Measurements from ENCODE around the gene RNF38.
"Not testable (repeated sequence)": the region's sequence is repeated elsewhere in the genome, so short reads cannot be mapped to it uniquely, and the experiment has no call there.

Gene RNF38

DNA sequence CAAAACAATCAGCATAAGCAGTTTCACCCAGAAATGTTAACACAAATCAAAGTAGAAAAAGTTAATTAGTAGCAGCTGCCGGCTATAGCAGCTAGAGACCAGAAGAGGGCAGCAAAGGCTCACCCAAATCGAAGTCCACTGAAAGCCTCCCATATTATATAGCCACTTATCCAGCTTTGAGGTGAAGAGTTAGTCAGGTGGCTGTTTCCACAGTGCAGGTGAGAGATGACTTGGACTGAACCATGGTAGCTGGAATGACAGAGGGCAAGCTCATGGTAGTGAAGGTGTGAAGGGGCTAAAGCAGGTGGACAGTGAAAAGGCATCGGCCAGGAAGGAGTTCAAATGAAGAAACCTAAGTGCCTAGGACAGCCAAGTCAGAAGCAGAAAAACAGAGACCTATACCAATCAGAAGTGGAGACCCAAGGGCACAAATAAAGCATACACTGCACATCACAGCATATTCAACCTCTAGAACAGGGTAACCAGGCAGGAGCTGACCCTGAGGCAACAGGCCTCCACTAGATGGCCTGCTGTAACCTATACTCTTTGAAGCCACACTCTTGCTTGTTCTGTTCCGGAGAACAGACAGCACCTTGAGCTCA is 7.2 kb upstream of the RNF38 start:
- peak; percentile 64 for DNase-seq (ENCODE audit: low spot score)

DNA sequence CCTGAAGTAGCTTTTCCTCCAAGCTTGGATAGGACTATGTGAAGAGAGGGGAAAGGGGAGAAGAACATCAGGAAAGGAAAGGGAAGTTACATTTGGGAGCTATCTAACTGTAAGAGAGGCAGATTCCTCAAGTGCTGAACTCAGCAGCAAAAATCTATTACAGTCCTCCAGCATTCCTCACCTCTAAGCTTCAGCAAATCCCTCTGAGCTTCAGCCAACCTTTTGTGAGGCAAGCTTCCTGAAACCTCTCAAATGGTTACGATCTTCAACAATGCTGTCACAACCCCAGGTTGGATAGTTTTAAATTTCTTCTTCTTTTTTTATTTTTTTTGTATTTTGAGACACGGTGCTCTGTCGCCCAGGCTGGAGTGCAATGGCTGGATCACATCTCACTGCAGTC is 2.5 kb upstream of the RNF38 start:
- no peak for DNase-seq (ENCODE audit: low spot score)

DNA sequence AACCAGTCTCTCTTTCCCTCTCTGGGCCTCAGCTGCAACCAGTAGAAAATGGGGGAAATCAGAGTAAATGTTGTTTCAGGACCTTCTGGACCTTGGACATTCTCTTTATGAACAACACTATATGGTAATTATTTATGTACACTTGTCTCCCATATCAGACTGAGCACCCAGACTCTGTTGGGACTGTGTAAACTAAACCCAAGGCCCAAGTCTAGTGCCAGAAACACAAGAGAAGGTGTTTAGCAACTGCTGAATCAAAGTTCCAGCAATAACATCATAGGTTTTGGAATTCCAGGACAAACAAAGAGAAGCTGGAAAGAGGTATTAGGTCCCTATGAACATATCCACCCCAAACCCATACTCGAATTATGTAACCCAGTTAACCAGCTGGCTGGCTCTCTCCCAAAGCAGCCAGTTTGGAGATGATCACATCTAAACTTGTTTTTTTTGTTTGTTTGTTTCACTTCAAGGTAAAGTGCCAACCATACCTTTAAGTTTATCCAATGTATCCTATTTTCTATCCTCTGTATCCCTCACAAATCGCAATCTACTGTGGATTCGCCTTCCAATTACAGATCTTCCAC is 1.9 kb upstream of the RNF38 start:
- DNase-seq (ENCODE audit: low spot score), result no peak

DNA sequence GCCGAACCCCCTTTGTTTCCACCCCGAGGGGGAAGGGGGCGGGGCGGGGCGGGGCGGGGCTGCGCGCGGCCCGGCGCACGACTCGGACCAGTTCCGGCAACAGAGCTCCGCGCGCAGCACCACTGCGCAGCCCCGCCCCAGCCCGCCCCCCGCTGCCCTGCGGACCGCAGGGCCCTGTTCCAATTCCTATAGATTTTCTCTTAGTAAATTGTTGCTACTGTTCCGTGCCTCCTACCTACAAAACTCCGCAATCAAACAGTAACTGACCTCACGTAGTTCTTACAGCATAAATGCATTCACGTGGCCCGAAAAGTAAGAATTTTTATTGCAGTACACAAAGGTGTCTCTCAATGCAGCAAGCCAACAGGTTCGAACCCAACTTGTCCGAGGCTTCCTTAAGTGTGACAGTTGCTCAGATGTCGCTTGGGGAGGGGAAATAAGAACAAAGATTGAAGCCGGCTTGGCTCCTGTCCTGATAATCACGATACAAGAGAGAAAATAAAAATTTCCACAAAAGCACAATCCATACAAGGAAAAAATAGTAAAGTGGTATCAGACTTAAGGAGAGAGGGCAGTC is 1.2 kb upstream of the RNF38 start:
- DNase-seq (ENCODE audit: low spot score), result peak; percentile 92

DNA sequence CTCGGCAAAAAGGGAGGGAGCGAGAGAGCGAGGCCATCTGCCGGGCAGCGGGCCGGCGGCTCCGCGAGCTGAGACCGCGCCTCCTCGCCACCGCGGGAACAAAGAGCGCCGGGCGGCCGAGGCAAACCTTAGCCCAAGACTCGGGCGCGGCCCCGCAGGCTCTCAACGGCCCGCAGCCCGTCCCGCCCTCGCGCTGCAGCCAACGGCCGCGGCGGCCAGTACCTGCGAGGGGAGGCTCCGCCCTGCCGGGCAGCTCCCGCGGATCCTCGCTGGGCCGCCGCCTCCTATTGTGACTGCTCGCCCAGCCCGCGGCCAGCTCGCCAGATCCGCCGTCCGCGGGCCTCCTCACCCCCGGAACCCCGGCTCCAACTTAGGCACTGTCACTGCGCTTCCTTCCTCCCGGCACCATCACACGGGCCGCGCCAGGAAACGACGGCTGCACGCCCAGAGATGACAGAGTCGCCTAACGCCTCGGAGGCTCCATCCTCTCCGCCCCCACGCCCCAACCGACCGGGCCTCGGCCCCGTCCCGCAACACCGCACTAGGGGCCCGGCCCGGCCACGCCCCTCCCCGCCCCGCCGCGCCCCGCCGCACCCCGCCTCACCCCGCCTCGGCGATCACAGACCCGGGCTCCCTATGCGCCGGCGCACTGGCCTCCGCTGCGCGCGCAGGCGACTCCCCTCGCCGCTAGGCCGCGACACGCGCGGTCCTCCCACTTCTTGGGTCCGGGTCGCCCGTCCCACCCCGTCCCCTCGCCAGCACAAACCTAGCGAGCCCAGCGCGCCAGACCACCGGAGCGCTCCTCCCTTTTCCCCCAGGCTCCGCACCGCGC is 479 bp upstream of the RNF38 start:
- peak; percentile 98 for DNase-seq (ENCODE audit: low spot score)

DNA sequence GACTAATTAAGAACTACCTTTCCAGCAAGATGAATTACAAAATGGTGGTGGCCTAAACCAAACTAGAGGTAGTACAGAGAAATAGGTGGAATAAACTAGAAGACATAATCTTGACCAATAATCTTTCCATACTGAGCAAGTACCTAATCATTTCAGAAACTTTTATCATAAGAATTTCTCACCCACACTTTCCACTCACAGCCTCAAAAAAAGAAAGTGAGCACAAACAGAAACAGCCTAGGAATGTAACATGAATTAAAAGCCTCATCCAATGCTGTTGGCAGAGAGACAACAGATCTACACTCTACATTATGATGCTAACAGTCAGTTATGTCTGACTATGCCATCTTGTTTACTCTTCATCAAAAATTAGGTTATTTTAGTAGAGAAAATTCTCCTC is 1.3 kb downstream of the RNF38 start:
- DNase-seq (ENCODE audit: low spot score), result no peak

DNA sequence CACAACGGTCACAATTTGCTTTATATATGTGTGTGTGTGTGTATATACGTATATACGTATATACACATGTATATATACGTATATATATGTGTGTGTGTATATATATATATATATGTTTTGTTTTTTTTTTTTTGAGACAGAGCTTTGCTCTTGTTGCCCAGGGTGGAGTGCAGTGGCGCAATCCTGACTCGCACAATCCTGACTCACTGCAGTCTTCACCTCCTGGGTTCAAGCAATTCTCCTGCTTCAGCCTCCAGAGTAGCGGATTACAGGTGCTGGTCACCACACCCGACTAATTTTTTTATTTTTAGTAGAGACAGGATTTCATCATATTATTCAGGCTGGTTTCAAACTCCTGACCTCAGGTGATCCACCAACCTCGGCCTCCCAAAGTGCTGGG is 3.1 kb downstream of the RNF38 start:
- no peak for DNase-seq (ENCODE audit: low spot score)

DNA sequence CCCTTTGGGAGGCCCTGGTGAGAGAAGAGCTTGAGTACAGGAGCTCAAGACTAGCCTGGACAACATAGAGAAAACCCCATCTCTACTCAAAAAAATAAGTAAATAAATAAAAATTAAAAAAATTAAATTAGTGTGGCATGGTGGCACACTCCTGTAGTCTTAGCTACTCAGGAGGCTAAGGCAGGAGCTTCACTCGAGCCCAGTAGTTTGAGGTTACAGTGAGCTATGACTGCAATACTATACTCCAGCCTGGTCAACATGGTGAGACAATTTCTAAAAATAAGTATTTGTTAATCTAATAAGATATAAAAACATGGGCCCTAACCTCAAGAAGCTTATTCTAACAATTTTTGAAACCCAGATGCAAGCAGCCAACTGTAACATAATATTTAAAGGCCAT is 7.6 kb downstream of the RNF38 start:
- no peak for DNase-seq (ENCODE audit: low spot score)

DNA sequence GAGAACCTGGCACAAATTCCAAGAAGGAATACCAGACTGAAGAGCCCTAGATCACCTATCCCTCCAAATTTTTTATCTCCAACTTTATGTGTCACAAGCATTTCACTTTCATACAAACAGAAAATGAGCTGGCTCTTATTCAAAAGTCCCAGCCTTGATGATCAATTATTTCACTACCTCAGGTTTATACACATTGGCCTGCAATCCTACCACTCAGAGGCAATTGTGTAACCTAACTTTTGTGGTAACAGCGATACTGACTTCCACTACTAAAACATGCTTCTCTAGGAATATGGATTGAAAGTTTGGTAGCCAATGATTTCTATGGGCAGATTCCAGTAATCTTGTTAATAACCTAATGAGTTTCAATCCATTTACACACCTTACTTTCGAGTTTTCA is 10.5 kb downstream of the RNF38 start:
- no peak for DNase-seq (ENCODE audit: low spot score)

- DNase-seq (ENCODE audit: low spot score), result not testable (repeated sequence)
Observed at GRCh38 chr9:36386396-36386965, 13.6 kb downstream of the RNF38 start.

GRCh38 chr9:36382484-36382883 is 17.6 kb downstream of the RNF38 start:
- no peak for DNase-seq (ENCODE audit: low spot score)

GRCh38 chr9:36364577-36364976 is 35.5 kb downstream of the RNF38 start:
- DNase-seq (ENCODE audit: low spot score), result no peak

DNA sequence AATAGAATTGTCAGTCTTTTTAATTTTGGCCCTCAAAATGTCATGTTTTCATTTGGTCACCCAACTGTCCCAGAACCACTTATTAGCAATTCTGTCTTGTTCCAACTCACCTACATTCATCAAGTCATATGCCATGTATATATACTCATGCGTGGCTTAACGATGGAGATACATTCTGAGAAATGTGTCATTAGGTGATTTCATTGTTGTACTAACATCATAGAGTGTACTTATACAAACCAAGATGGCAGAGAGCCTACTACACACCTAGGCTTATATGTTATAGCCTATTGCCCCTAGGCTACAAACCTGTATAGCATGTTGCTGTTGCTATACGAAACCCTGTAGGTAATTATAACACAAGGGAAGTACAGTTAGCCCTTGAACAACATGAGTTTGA is 36.6 kb downstream of the RNF38 start:
- no peak for DNase-seq (ENCODE audit: low spot score)

- DNase-seq (ENCODE audit: low spot score), result no peak
Observed at GRCh38 chr9:36358486-36358885, 41.6 kb downstream of the RNF38 start.

GRCh38 chr9:36357639-36358038 is 42.4 kb downstream of the RNF38 start:
- no peak for DNase-seq (ENCODE audit: low spot score)

DNA sequence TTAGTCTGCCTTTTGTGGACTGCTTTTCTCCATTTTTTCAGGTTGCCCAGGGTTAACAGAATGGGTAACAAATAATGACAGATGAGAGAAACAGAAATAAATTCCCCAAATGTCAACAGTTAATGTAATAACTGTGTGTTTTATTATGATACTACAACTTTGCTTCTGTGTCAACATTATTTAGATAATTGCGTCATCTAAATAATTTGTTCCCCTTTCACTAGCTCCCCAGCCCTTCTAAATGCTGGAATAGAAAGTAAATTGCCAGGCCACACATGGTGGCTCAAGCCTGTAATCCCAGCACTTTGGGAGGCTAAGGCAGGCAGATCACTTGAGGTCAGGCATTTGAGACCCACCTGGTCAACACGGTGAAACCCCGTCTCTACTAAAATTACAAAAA is 53.5 kb downstream of the RNF38 start:
- DNase-seq (ENCODE audit: low spot score), result no peak

GRCh38 chr9:36345103-36345846 is 54.8 kb downstream of the RNF38 start:
- no peak for DNase-seq (ENCODE audit: low spot score)

- no peak for DNase-seq (ENCODE audit: low spot score)
Observed at GRCh38 chr9:36341936-36342577, 58.0 kb downstream of the RNF38 start.

DNA sequence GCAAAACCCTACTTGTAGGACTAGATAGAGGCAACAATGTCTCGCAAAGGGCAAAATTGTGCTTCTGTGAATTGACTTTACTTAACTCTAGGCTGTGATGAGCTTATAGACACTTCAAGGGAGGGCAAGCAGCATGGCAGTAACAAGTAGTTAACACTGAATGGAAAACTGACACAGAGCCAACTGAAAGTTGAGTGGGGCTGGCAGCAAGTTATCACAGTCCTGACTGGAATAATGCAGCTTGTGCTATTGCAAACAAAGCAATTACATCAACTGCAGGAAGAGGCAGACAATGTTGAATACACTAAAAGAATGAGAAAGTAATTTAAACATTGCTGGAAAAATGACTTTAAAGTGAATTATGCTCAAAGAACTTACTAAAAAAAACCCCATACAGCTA is 62.2 kb downstream of the RNF38 start:
- DNase-seq (ENCODE audit: low spot score), result no peak

DNA sequence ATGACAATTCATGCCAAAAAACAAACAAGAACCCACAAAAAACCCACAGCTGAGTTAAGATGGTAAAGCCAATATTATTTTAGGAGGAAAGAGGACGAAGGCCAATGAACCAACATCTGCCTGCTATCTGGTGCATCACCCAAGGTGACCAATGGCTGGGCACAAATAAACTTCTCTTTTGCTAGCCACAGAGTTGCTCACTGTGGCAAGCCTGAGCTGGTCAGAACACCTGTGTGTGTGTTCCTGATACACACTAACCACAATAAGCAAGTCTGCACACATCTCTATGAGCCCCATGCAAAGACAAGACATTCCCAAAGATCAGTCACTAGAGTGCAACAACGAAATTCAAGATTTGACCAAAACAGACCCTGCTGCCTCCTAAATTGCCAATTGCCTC is 63.1 kb downstream of the RNF38 start:
- DNase-seq (ENCODE audit: low spot score), result no peak

DNA sequence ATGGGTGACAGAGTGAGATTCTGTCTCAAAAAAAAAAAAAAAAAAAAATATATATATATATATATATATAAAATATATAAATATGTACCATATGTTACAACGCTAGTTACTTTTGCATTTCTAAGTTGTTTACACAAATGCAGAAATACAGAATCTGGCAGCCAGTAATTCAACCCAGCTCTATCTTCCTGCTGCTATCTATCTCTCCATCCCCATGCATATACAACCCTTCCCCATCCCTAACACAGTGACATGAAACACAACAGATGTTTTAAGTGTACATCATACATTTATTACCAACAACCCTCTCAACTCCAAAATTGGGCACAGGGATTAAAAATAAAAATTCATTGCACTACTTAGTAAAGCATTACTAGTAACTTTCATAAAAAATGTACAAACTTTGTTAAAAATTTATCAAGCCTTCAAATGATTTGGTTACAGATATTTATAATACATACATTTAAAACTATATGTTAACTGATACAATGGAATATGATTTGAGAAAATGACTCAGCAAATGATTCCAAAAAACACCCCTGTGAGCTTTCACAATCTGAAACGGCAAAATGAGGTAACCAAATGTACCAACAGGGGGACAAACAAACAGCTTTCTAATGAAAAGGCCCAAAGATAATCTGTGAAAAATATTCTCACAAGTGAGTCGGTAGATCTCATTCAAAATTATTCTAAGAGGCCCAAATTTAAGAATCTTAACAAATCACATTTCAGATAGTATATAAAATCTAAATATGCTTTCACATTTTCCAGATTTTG is 63.8 kb downstream of the RNF38 start:
- DNase-seq (ENCODE audit: low spot score), result no peak
